Right lobe of liver (tissue), 6 donors: Measurements from ENCODE around the gene PIK3C2B. TPM values are rescaled to one million over a fixed set of nuclear protein-coding genes. Genes with fewer than 3 reads are reported as not detected.

Experiments
- ATAC-seq, 4 donors: fragments of 200-7000 bp; cut with Tn5 transposase; one replicate each; pipeline ENCODE4 v1.9.1; 2020; ENCODE audit warnings: mild to moderate bottlenecking in 4 of 4, moderate library complexity in 4 of 4
- DNase-seq, 3 donors: peaks; one replicate each; pipeline ENCODE4 v3.0.0-alpha.2; 2020
- H3K27ac ChIP-seq, 3 donors: fragments of 200-600 bp; one replicate each; pipeline ENCODE4 v1.8.0; 2022
- H3K27me3 ChIP-seq, 2 donors: fragments of 200-600 bp; one replicate each; pipeline ENCODE4 v1.8.0; 2022
- H3K36me3 ChIP-seq, 4 donors: fragments of 200-600 bp; sonication (generic) in 1 of 4; one replicate each; pipeline versions ENCODE4 v1.5.1 to v1.8.0; 2017 to 2022; ENCODE audit warnings: control low read depth in 1 of 4
- H3K4me1 ChIP-seq, 4 donors: fragments of 200-600 bp; sonication (generic) in 1 of 4; one replicate each; pipeline versions ENCODE4 v1.5.1 to v1.8.0; 2017 to 2022; ENCODE audit warnings: control low read depth in 1 of 4
- H3K4me3 ChIP-seq, 3 donors: fragments of 200-600 bp; one replicate each; pipeline ENCODE4 v1.8.0; 2022
- H3K9me3 ChIP-seq, 4 donors: fragments of 200-600 bp; sonication (generic) in 1 of 4; one replicate each; pipeline versions ENCODE4 v1.5.1 to v1.8.0; 2017 to 2022; ENCODE audit warnings: control low read depth in 1 of 4
- POLR2A ChIP-seq: fragments of 450-650 bp; IDR thresholded peaks from one replicate; pipeline ENCODE4 v1.6.1; 2017; ENCODE audit warnings: antibody characterized with exemption, mild to moderate bottlenecking
- WGBS: methylation state at CpG from one replicate; pipeline ENCODE4 v1.1.6; 2018; ENCODE audit warnings: low coverage, low lambda C conversion rate; ENCODE audit not compliant: insufficient coverage; ENCODE audit errors: missing lambda C conversion rate; 5-methylcytosine and 5-hydroxymethylcytosine counted together
- intact Hi-C, 2 donors: fragments of 100-400 bp; cut with DNase I; formaldehyde crosslinking; loops; one replicate each; pipeline versions ENCODE4 v1.11.2 to v1.14.1; 2022
- total RNA-seq, 6 experiments: library from RNA; depleted of rRNA in 2 of 6; stranded (reverse); fragments of >200 nt in 2 of 6; fragmentation: NEBNext Ultra II Directional in 3 of 6; extraction: Animal tissue kit (Norgen Biotek cat#: 25700) in 3 of 6; gene quantifications; one replicate each; pipeline versions ENCODE4 v1.1.0 to v1.2.4, GENCODE V29; 2016 to 2023
- TF ChIP-seq, protein P1 (sequence below), 4 donors: fragments of 200-600 bp in 3 of 4; fragments of 450-650 bp in 1 of 4; IDR thresholded peaks; one replicate each; pipeline versions ENCODE4 v1.5.1 to v1.8.0; 2016 to 2022; ENCODE audit warnings: antibody characterized with exemption in 4 of 4, mild to moderate bottlenecking in 2 of 4
- donor health status: DM: no; HTN: yes; CAD: no.
- donor health status: DM: no; HTN: no; CAD: no.
- donor health status: DM: no; HTN: no; CAD: no.
- donor health status: DM: no; HTN: yes; CAD: no.
- donor health status: DM: no; HTN: yes; CAD: no.

The PIK3C2B gene
- total RNA-seq, 6 experiments from 2014 or later = 7.6 to 18.5 (median 10.1) TPM

DNA sequence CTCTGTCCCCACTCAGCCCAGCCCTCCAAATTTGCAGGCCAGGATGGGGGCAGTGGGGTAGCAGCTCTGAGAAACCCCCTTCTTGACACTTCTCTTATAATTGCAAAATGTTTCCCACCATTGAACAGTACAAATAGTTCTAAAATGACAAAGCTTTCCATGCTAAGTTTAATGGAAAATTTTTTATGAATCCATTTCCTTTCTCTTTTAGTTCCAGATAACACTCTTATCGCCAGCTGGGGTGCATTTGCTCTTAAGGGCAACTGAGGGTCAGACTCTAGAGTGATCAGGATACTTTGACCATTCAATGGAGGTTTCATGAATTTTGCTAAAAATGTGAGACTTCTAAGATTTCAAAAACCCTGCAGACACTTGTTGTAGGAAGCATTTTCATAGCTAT lies 29.9 kb downstream of the PIK3C2B start:
- no peaks in the 10 kb centered on the region for H3K4me1 ChIP-seq
- H3K36me3 ChIP-seq = no peaks in the 10 kb centered on the region
- intact Hi-C loops = no loop called here
- H3K9me3 ChIP-seq = no peaks in the 10 kb centered on the region
- DNase-seq (no peak), ATAC-seq (no peak)
- H3K4me3 ChIP-seq = no peak overlapping the region
- WGBS = 55% methylated on average over 1 of the region's 1 CpG
- no peaks in the 10 kb centered on the region for H3K27me3 ChIP-seq
- TF ChIP-seq, protein P1, sequence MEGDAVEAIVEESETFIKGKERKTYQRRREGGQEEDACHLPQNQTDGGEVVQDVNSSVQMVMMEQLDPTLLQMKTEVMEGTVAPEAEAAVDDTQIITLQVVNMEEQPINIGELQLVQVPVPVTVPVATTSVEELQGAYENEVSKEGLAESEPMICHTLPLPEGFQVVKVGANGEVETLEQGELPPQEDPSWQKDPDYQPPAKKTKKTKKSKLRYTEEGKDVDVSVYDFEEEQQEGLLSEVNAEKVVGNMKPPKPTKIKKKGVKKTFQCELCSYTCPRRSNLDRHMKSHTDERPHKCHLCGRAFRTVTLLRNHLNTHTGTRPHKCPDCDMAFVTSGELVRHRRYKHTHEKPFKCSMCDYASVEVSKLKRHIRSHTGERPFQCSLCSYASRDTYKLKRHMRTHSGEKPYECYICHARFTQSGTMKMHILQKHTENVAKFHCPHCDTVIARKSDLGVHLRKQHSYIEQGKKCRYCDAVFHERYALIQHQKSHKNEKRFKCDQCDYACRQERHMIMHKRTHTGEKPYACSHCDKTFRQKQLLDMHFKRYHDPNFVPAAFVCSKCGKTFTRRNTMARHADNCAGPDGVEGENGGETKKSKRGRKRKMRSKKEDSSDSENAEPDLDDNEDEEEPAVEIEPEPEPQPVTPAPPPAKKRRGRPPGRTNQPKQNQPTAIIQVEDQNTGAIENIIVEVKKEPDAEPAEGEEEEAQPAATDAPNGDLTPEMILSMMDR (IDR thresholded peaks at IDR 0.05) = no peak
- TF ChIP-seq POLR2A = no peak
- H3K27ac ChIP-seq = peak overlapping the region in 2 of 3 donors; percentile 7 to 29

GRCh38 chr1:204464187-204464631 lies 30.4 kb downstream of the PIK3C2B start:
- H3K4me1 ChIP-seq = no peaks in the 10 kb centered on the region
- H3K36me3 ChIP-seq = peaks cover 0 to 4% (median 0%) of the 10 kb centered on the region in 4 donors
- H3K27ac ChIP-seq = peak overlapping the region; percentile 7 to 51 (median 29)
- DNase-seq (no peak), ATAC-seq (no peak)
- H3K4me3 ChIP-seq = no peak overlapping the region
- H3K9me3 ChIP-seq = no peaks in the 10 kb centered on the region
- intact Hi-C loops = no loop called here
- H3K27me3 ChIP-seq = no peaks in the 10 kb centered on the region
- TF ChIP-seq POLR2A = no peak
- WGBS = 49% methylated on average over 2 of the region's 3 CpGs

GRCh38 chr1:204463125-204464060 lies 31.2 kb downstream of the PIK3C2B start:
- DNase-seq (no peak), ATAC-seq (no peak)
- TF ChIP-seq, protein P1 (IDR thresholded peaks at IDR 0.05) = no peak
- TF ChIP-seq POLR2A = no peak
- Histone ChIP-seq H3K36me3 (peaks cover 0 to 7% (median 0%) of the 10 kb centered on the region in 4 donors), H3K4me1 (no peaks in the 10 kb centered on the region), H3K27me3 (no peaks in the 10 kb centered on the region), H3K9me3 (no peaks in the 10 kb centered on the region), H3K27ac (peak overlapping the region in 2 of 3 donors; percentile 29 to 51), H3K4me3 (no peak overlapping the region)
- intact Hi-C loops = no loop called here
- 40% methylated on average over 5 of the region's 10 CpGs for WGBS

- no peak for ATAC-seq
- intact Hi-C loops = no loop called here
- Histone ChIP-seq H3K4me1 (no peaks in the 10 kb centered on the region), H3K9me3 (no peaks in the 10 kb centered on the region), H3K27me3 (no peaks in the 10 kb centered on the region), H3K4me3 (no peak overlapping the region), H3K36me3 (peaks cover 0 to 7% (median 0%) of the 10 kb centered on the region in 4 donors), H3K27ac (peak overlapping the region in 1 of 3 donors; percentile 18)
- no peak for TF ChIP-seq POLR2A
- TF ChIP-seq, protein P1 (IDR thresholded peaks at IDR 0.05) = no peak
- 88% methylated on average over 2 of the region's 4 CpGs for WGBS
- no peak for DNase-seq
These were observed 32.4 kb downstream of the PIK3C2B start for GRCh38 chr1:204462229-204462561.
